HL-60 (cell line): ENCODE results near the gene DPP6.

ENCODE experiments used
- GABPA ChIP-seq: IDR thresholded peaks from 2 replicates; pipeline ENCODE4 v1.6.1; 2012; ENCODE audit warnings: low read depth
- POLR2AphosphoS5 ChIP-seq: IDR thresholded peaks from 2 replicates; pipeline ENCODE4 v1.6.1; 2012; ENCODE audit warnings: low read depth
- REST ChIP-seq: IDR thresholded peaks from 2 replicates; pipeline ENCODE4 v1.6.1; 2012; ENCODE audit warnings: low read depth; ENCODE audit not compliant: insufficient replicate concordance
- TF ChIP-seq, protein P1 (sequence below): IDR thresholded peaks from one replicate; pipeline ENCODE4 v1.5.1; 2011; ENCODE audit warnings: low read length, control low read depth, inconsistent platforms; ENCODE audit not compliant: insufficient read depth

GRCh38 chr7:154350892-154351291 lies 298.7 kb downstream of the DPP6 start:
- TF ChIP-seq, protein P1, sequence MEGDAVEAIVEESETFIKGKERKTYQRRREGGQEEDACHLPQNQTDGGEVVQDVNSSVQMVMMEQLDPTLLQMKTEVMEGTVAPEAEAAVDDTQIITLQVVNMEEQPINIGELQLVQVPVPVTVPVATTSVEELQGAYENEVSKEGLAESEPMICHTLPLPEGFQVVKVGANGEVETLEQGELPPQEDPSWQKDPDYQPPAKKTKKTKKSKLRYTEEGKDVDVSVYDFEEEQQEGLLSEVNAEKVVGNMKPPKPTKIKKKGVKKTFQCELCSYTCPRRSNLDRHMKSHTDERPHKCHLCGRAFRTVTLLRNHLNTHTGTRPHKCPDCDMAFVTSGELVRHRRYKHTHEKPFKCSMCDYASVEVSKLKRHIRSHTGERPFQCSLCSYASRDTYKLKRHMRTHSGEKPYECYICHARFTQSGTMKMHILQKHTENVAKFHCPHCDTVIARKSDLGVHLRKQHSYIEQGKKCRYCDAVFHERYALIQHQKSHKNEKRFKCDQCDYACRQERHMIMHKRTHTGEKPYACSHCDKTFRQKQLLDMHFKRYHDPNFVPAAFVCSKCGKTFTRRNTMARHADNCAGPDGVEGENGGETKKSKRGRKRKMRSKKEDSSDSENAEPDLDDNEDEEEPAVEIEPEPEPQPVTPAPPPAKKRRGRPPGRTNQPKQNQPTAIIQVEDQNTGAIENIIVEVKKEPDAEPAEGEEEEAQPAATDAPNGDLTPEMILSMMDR = no peak
- TF ChIP-seq POLR2AphosphoS5 (no peak), REST (no peak), GABPA (no peak)
